Right hindlimb (tissue), 1 donor: Measurements from ENCODE around the gene RNF114.
A peak's percentile ranks its signal among the peaks of the same experiment; 100 is the strongest.

Source experiments
- DNase-seq: peaks from one replicate; pipeline ENCODE4 v3.0.0-alpha.2; 2018

Gene RNF114

GRCh38 chr20:49904440-49905214 lies 31.6 kb upstream of the RNF114 start:
- DNase-seq: no peak

GRCh38 chr20:49905415-49906091 lies 30.6 kb upstream of the RNF114 start:
- DNase-seq: no peak

GRCh38 chr20:49906101-49906604 lies 30.0 kb upstream of the RNF114 start:
- DNase-seq: no peak

- DNase-seq: no peak
Observed at GRCh38 chr20:49906615-49907154, 29.5 kb upstream of the RNF114 start.

GRCh38 chr20:49907405-49908257 lies 28.6 kb upstream of the RNF114 start:
- DNase-seq: no peak

- DNase-seq: no peak
Observed at GRCh38 chr20:49908258-49908565, 28.0 kb upstream of the RNF114 start.

GRCh38 chr20:49909499-49910339 lies 26.5 kb upstream of the RNF114 start:
- DNase-seq: no peak

- DNase-seq: no peak
Observed at GRCh38 chr20:49910340-49910706, 25.9 kb upstream of the RNF114 start.

- DNase-seq: no peak
Observed at GRCh38 chr20:49913399-49914047, 22.7 kb upstream of the RNF114 start.

- no peak for DNase-seq
Observed at GRCh38 chr20:49914310-49915117, 21.7 kb upstream of the RNF114 start.

- no peak for DNase-seq
Observed at GRCh38 chr20:49915118-49915379, 21.1 kb upstream of the RNF114 start.

- peak; percentile 95 for DNase-seq
Observed at GRCh38 chr20:49915380-49916145, 20.6 kb upstream of the RNF114 start, which contains the start of gene SPATA2. Gene SPATA2 (minus strand): TSS chr20:49915529. CDS start chr20:49908490, 7,039 bp downstream.

GRCh38 chr20:49916146-49917002 lies 19.8 kb upstream of the RNF114 start:
- no peak for DNase-seq

GRCh38 chr20:49918446-49918845 lies 17.8 kb upstream of the RNF114 start:
- no peak for DNase-seq

GRCh38 chr20:49919009-49919408 lies 17.2 kb upstream of the RNF114 start:
- no peak for DNase-seq

GRCh38 chr20:49919461-49919860 lies 16.7 kb upstream of the RNF114 start:
- DNase-seq: no peak

- DNase-seq: no peak
Observed at GRCh38 chr20:49924247-49924646, 11.9 kb upstream of the RNF114 start.

- no peak for DNase-seq
Observed at GRCh38 chr20:49925901-49926454, 10.2 kb upstream of the RNF114 start.
